Stimulated activated CD4-positive, alpha-beta T cell treated with anti-CD3 and anti-CD28 coated beads, TNF-alpha, amount 100 ng/mL, for 1 hour (primary cell): ENCODE results near the gene PIGX.
"Not testable (repeated sequence)": the region's sequence is repeated elsewhere in the genome, so short reads cannot be mapped to it uniquely, and the experiment has no call there.

Experiments used
- DNase-seq, 3 donors: peaks; one replicate each; pipeline ENCODE4 v3.0.0-alpha.2; 2020; ENCODE audit warnings: low read depth in 3 of 3, low spot score in 1 of 3

PIGX gene

GRCh38 chr3:196700801-196701200 is 11.4 kb upstream of the PIGX start:
- DNase-seq, result no peak

GRCh38 chr3:196706327-196706726 is 5.8 kb upstream of the PIGX start:
- DNase-seq, result no peak

- DNase-seq, result no peak
Measured at GRCh38 chr3:196706731-196707130, 5.4 kb upstream of the PIGX start.

- DNase-seq, result no peak
Measured at GRCh38 chr3:196707566-196707965, 4.6 kb upstream of the PIGX start.

- DNase-seq, result no peak
Measured at GRCh38 chr3:196708467-196708866, 3.7 kb upstream of the PIGX start.

GRCh38 chr3:196712514-196713413 is 587 bp downstream of the PIGX start:
- DNase-seq, result peak; percentile 26 to 61 (median 41)

- DNase-seq, result not testable (repeated sequence)
Measured at GRCh38 chr3:196717162-196717561, 5.0 kb downstream of the PIGX start.

- no peak for DNase-seq
Measured at GRCh38 chr3:196721097-196721496, 8.9 kb downstream of the PIGX start.

DNA sequence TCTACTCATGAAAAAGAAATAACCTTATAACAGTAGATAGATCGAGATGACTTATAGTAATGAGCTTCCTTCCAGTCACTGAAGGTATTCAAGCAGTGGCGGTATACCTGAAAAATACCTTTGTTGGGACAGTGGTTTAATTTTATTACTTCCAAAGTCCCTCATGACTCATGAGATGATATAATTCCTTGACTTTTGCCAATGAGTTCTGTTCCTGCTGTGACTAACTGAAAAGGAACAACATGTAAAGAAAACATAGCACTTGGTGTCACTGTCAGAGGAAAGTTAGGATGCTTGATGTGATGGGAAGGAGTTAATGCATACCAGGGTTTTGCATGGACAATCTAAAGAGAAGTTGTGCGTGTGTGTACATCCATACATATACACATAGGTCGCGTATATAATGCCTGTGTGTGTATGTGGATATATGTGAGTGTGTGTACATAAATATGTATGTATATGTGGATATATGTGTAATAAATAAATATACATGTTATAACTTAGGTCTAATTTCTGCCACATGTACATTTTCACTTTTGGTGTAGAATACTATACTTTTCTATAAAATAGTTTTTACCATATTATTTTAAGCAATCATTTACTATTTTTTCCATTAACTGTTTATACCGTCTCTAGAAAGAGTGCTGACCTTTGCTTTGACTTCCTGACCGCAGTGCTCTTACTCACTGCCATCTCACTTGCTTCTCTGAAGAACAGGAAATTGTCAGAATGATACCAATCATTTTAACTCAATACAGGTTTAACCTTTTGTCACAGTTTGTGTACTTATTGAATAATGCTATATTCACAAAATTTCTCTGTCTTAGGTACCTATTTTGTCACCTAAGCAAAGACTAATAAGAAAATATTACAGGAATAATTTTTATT is 14.9 kb downstream of the PIGX start:
- no peak for DNase-seq

GRCh38 chr3:196735751-196736150 is 23.6 kb downstream of the PIGX start:
- no peak for DNase-seq

GRCh38 chr3:196736670-196737374 is 24.6 kb downstream of the PIGX start:
- no peak for DNase-seq

GRCh38 chr3:196737655-196738054 is 25.5 kb downstream of the PIGX start:
- DNase-seq, result no peak

GRCh38 chr3:196739671-196740480 is 27.7 kb downstream of the PIGX start, which contains the start of gene PAK2:
Gene PAK2 (plus strand): TSS chr3:196739857. CDS start chr3:196782647, 42,790 bp downstream.
- peak; percentile 74 to 85 (median 83) for DNase-seq

DNA sequence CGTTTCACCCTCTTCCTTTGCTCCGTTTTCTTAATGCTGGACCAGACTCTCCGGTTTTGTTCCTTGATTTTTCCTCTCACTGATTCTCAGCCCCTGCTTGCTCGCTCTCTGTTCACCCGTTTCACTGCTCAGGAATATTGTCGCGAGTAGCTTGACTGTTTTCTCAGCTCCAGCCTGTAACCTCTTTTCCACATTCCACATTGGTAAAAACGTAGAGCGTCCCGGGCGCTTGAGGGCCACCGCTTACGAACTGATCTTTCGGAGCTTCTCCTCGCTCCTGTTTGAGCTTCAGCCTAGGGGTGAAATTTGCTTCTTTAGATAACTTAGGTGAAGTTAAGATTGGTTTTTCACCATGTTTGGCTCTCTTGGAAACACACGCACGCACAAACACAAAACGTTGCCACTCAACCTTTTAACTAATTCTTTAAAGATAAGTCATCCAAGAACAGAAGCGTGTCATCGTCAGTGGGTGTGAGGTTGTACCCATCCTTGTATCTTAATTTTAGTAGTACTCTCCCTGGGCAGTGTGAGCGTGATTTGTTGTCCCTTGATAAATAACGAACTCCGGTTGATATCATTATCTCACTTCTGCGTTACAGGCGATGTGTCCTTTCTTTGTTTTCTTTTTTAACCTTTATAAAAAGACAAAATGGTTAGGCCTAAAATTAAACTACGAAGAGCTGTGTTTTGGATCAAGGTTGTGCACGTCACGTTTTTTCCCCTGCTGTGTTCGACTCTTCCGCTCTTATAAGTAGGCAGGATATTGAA is 28.5 kb downstream of the PIGX start:
- DNase-seq, result peak in 1 of 3 donors; percentile 5

- no peak for DNase-seq
Measured at GRCh38 chr3:196741249-196741889, 29.2 kb downstream of the PIGX start.

DNA sequence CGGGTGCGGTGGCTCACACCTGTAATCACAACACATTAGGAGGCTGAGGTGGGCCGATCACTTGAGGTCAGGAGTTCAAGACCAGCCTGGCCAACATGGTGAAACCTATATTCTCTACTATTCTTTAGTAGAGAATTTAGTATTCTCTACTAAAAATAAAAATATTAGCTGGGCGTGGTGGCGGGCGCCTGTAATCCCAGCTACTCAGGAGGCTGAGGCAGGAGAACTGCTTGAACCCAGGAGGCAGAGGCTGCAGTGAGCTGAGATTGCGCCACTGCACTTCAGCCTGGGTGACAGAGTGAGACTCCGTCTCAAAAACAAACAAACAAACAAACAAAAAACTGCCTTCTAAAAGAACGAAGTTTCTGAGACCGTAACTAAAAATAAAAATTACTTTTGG is 31.4 kb downstream of the PIGX start:
- not testable (repeated sequence) for DNase-seq

- no peak for DNase-seq
Measured at GRCh38 chr3:196749125-196749524, 36.9 kb downstream of the PIGX start.

- no peak for DNase-seq
Measured at GRCh38 chr3:196753201-196753600, 41.0 kb downstream of the PIGX start.
